Measurements from ENCODE around the gene PARD6B. TPM values are rescaled to one million over a fixed set of nuclear protein-coding genes. Genes with fewer than 3 reads are reported as not detected.
"Not testable (repeated sequence)": the region's sequence is repeated elsewhere in the genome, so short reads cannot be mapped to it uniquely, and the experiment has no call there.

PARD6B gene
- total and polyA plus RNA-seq, 2 of the 13 experiments (the other 11 are each of a cell fraction or from before 2014, with no cell fraction given), result 6.9 to 22.2 TPM

DNA sequence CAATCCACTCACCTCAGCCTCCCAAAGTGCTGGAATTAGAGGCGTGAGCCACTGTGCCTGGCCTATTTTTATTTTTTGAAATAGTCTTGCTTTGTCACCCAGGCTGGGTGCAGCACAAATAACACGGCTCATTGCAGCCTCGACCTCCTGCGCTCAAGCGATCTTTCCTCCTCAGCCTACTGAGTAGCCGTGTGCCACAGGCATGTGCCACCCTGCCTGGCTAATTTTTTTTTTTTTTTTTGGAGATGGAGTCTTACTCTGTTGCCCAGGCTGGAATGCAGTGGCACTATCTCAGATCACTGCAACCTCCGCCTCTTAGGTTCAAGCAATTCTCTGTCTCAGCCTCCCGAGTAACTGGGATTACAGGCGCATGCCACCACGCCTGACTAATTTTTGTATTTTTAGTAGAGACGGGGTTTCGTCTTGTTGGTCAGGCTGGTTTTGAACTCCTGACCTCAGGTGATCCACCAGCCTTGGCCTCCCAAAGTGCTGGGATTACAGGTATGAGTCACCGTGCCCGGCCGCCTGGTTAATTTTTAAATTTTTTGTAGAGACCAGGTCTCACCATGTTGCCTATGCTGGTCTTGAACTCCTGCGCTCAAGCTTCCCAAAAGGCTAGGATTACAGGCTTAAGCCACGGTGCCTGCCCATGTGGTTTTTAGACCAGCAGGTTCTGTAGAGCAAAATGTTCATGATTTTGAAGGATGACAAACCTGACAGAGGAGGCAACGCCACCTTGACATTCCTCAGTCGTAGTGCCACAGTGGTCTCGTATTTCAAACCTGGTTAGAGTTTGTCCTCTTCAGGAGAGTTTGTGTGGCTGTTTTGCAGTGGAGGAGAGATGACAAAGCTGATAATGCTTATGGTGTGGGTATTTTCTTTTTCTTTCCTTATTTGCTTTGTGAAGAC, 32.4 kb downstream of the PARD6B start (continued):
- peak; percentile 58; the same call in 1 of the 2 replicates for TF ChIP-seq ZNF354B (CRISPR knock-in tag; IDR thresholded peaks at IDR 0.05)
- peak; percentile 87 for TF ChIP-seq TEAD3 (CRISPR knock-in tag; optimal IDR thresholded peaks at IDR 0.05; ENCODE audit: borderline replicate concordance)
- not testable (repeated sequence) for TF ChIP-seq SOX6 (IDR thresholded peaks at IDR 0.05)
- TF ChIP-seq SOX6 (CRISPR knock-in tag; IDR thresholded peaks at IDR 0.05), result peak; percentile 51; the same call in 1 of the 2 replicates
- TF ChIP-seq HNF4A (CRISPR knock-in tag; IDR thresholded peaks at IDR 0.05), result peak; percentile 41; the same call in 1 of the 2 replicates
- 0 out of 2 replicates have a peak, but pooled peaks have one; percentile 16 for TF ChIP-seq SNAI1 (CRISPR knock-in tag; IDR thresholded peaks at IDR 0.05; ENCODE audit: borderline replicate concordance)
- TF ChIP-seq, protein P1, sequence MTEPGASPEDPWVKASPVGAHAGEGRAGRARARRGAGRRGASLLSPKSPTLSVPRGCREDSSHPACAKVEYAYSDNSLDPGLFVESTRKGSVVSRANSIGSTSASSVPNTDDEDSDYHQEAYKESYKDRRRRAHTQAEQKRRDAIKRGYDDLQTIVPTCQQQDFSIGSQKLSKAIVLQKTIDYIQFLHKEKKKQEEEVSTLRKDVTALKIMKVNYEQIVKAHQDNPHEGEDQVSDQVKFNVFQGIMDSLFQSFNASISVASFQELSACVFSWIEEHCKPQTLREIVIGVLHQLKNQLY (CRISPR knock-in tag; IDR thresholded peaks at IDR 0.05), result 0 out of 2 replicates have a peak, but pooled peaks have one; percentile 12
- TF ChIP-seq, protein P2, sequence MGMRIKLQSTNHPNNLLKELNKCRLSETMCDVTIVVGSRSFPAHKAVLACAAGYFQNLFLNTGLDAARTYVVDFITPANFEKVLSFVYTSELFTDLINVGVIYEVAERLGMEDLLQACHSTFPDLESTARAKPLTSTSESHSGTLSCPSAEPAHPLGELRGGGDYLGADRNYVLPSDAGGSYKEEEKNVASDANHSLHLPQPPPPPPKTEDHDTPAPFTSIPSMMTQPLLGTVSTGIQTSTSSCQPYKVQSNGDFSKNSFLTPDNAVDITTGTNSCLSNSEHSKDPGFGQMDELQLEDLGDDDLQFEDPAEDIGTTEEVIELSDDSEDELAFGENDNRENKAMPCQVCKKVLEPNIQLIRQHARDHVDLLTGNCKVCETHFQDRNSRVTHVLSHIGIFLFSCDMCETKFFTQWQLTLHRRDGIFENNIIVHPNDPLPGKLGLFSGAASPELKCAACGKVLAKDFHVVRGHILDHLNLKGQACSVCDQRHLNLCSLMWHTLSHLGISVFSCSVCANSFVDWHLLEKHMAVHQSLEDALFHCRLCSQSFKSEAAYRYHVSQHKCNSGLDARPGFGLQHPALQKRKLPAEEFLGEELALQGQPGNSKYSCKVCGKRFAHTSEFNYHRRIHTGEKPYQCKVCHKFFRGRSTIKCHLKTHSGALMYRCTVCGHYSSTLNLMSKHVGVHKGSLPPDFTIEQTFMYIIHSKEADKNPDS (CRISPR knock-in tag; IDR thresholded peaks at IDR 0.05), result peak; percentile 8; the same call in 1 of the 2 replicates
- TF ChIP-seq MEF2D (CRISPR knock-in tag; IDR thresholded peaks at IDR 0.05), result peak; percentile 26; the same call in 1 of the 2 replicates
- peak; percentile 62 for TF ChIP-seq ISL2 (CRISPR knock-in tag; IDR thresholded peaks at IDR 0.05)
- TF ChIP-seq ZMYM4 (CRISPR knock-in tag; IDR thresholded peaks at IDR 0.05), result peak; percentile 71; the same call in 1 of the 2 replicates
- TF ChIP-seq RFXAP (CRISPR knock-in tag; IDR thresholded peaks at IDR 0.05; ENCODE audit: borderline replicate concordance), result 0 out of 2 replicates have a peak, but pooled peaks have one; percentile 2
- peak; percentile 84; the same call in 1 of the 2 replicates for TF ChIP-seq ZNF749 (CRISPR knock-in tag; IDR thresholded peaks at IDR 0.05; ENCODE audit: borderline replicate concordance)
- peak; percentile 78 for TF ChIP-seq SALL1 (CRISPR knock-in tag; IDR thresholded peaks at IDR 0.05)
- TF ChIP-seq ZKSCAN8 (CRISPR knock-in tag; IDR thresholded peaks at IDR 0.05; ENCODE audit: borderline replicate concordance), result peak; percentile 94; the same call in 1 of the 2 replicates
- TF ChIP-seq, protein P3, sequence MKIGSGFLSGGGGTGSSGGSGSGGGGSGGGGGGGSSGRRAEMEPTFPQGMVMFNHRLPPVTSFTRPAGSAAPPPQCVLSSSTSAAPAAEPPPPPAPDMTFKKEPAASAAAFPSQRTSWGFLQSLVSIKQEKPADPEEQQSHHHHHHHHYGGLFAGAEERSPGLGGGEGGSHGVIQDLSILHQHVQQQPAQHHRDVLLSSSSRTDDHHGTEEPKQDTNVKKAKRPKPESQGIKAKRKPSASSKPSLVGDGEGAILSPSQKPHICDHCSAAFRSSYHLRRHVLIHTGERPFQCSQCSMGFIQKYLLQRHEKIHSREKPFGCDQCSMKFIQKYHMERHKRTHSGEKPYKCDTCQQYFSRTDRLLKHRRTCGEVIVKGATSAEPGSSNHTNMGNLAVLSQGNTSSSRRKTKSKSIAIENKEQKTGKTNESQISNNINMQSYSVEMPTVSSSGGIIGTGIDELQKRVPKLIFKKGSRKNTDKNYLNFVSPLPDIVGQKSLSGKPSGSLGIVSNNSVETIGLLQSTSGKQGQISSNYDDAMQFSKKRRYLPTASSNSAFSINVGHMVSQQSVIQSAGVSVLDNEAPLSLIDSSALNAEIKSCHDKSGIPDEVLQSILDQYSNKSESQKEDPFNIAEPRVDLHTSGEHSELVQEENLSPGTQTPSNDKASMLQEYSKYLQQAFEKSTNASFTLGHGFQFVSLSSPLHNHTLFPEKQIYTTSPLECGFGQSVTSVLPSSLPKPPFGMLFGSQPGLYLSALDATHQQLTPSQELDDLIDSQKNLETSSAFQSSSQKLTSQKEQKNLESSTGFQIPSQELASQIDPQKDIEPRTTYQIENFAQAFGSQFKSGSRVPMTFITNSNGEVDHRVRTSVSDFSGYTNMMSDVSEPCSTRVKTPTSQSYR (CRISPR knock-in tag; IDR thresholded peaks at IDR 0.05; ENCODE audit: borderline replicate concordance), result peak; percentile 24; the same call in 1 of the 2 replicates
- TF ChIP-seq ZNF737 (CRISPR knock-in tag; IDR thresholded peaks at IDR 0.05; ENCODE audit: borderline replicate concordance), result 0 out of 2 replicates have a peak, but pooled peaks have one; percentile 19
- TF ChIP-seq, protein P4, sequence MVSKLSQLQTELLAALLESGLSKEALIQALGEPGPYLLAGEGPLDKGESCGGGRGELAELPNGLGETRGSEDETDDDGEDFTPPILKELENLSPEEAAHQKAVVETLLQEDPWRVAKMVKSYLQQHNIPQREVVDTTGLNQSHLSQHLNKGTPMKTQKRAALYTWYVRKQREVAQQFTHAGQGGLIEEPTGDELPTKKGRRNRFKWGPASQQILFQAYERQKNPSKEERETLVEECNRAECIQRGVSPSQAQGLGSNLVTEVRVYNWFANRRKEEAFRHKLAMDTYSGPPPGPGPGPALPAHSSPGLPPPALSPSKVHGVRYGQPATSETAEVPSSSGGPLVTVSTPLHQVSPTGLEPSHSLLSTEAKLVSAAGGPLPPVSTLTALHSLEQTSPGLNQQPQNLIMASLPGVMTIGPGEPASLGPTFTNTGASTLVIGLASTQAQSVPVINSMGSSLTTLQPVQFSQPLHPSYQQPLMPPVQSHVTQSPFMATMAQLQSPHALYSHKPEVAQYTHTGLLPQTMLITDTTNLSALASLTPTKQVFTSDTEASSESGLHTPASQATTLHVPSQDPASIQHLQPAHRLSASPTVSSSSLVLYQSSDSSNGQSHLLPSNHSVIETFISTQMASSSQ (IDR thresholded peaks at IDR 0.05; ENCODE audit: low read depth), result peak; percentile 69
- TF ChIP-seq, protein P4 (CRISPR knock-in tag; IDR thresholded peaks at IDR 0.05; ENCODE audit: borderline replicate concordance), result peak; percentile 86

Measured in HepG2 (cell line).